Erythroblast (primary cell): ENCODE results near the gene BIN1.

Experiments
- GATA1 ChIP-seq: IDR thresholded peaks from 2 replicates; pipeline ENCODE4 v1.6.1; 2011; ENCODE audit warnings: low read depth, mild to moderate bottlenecking, control low read depth, low read length, moderate library complexity
- POLR2A ChIP-seq: IDR thresholded peaks from 2 replicates; pipeline ENCODE4 v1.6.1; 2011; ENCODE audit warnings: mild to moderate bottlenecking, low read length

DNA sequence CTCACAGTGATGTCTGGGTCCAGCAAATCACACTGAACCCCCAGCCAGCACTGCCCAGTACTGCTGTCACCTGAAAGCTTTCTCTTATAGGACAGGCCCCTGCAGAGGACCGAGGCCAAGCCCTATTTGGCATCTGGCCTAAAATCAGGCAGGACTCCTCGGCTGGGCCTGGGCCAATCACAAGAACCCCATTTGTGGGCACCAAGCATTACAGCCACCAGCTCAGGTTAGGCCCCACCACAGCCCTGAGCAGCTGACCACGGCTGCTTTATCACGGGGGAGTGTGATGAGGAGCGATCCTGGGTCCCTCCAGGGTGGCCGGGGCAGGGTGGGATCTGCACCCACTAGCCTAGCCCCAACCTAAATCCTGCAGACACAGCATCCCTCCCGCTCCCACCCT lies 8.2 kb downstream of the BIN1 start:
- TF ChIP-seq POLR2A: no peak
- no peak for TF ChIP-seq GATA1
